Hematopoietic multipotent progenitor cell treated with erythropoietin and hydrocortisone succinate and interleukin-3 and kit ligand, for 4 days (in vitro differentiated cells): Measurements from ENCODE around the gene SRSF9.
"Not testable (repeated sequence)": the region's sequence is repeated elsewhere in the genome, so short reads cannot be mapped to it uniquely, and the experiment has no call there.

ENCODE experiments used
- DNase-seq: peaks from one replicate; pipeline ENCODE4 v3.0.0-alpha.2; 2015

Gene SRSF9

DNA sequence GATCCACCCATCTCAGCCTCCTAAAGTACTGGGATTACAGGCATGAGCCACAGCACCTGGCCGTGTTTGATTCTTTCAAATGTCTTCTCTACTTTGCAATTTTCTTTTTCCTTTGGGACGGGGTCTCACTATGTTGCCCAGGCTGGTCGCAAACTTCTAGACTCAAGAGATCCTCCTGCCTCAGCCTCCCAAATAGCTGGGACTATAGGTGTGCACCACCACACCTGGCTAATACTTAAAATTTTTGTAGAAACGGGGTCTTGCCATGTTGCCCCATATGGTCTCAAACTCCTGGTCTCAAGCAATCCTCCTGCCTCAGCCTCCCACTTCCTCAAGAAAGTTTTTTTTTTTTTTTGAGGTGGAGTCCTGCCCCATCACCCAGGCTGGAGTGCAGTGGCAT lies 21.6 kb downstream of the SRSF9 start:
- DNase-seq: no peak

DNA sequence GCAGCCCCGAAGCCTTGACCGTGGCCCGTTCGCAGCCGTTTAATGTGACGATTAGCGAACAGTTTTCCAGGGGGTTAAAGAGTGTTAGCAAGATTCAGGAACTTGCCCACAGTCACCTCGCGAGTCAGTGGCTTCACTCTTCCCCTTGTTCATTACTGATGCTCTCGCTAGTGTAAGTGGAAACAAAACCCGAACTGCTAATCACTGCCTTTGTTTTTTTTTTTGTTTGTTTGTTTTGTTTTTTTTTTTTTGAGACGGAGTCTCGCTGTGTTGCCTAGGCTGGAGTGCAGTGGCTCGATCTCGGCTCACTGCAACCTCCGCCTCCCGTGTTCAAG lies 22.7 kb downstream of the SRSF9 start:
- not testable (repeated sequence) for DNase-seq

DNA sequence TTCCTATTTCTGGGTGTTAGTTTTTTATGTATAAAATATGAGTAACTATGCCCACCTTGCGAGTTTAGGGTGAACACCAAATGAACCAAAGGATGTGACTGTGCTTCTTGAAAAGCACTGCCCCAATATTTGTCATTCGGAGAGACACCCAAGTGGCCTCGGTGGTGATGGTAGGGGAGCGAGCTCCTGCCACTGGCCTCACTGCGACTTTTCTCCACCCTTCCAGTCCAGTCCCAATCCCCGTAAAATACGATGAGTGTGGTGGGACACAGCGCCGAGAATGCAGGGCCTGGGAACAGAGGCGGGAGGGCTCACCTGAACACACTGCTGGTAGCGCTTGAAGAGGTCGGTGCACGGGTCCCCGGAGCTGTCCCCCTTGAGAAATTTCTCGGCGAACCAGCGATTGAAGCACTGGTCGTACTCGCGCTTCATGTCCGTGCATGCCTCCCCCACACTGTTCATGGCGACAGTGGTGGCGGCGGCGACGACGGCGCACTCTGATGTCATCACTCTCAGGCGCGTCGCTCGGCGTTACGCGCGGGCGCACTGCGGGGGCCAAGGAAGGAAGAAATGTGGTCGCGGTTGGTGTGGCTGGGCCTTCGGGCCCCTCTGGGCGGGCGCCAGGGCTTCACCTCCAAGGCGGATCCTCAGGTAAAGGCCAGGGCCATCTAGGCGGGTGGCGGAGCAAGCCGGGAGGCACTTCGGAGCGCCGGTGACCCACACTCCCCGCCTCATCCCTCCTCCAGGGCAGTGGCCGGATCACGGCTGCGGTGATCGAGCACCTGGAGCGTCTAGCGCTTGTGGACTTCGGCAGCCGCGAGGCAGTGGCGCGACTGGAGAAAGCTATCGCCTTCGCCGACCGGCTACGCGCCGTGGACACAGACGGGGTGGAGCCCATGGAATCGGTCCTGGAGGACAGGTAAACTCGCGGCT lies 23.4 kb downstream of the SRSF9 start, which contains the start of the genes GATC and TRIAP1:
Gene GATC (plus strand): TSS at position 534 of the 933 bp plus-strand sequence. CDS start 37 bp downstream, at position 571.
Gene TRIAP1 (minus strand): TSS at position 474 of the 933 bp plus-strand sequence. CDS start 12 bp downstream, at position 462.
- peak; percentile 93 for DNase-seq

DNA sequence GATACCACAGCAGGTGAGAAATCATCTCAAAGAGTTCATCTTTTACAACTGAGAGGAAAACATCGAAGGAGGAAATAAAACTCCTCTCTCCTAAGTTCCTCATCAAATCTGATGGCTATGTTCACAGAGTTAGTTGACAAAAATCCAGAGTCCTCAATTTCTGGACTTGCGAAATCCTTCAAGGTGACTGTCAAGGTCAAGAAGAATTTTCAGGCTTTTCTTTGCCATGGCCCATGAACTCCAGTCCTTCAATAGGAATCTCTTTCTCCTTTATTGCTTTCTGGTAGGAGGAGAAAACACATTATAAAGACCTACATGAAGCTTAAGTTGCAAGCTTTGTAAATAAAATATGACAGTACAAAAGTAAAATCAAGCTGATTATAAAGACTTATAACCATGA lies 24.9 kb downstream of the SRSF9 start:
- DNase-seq: no peak

DNA sequence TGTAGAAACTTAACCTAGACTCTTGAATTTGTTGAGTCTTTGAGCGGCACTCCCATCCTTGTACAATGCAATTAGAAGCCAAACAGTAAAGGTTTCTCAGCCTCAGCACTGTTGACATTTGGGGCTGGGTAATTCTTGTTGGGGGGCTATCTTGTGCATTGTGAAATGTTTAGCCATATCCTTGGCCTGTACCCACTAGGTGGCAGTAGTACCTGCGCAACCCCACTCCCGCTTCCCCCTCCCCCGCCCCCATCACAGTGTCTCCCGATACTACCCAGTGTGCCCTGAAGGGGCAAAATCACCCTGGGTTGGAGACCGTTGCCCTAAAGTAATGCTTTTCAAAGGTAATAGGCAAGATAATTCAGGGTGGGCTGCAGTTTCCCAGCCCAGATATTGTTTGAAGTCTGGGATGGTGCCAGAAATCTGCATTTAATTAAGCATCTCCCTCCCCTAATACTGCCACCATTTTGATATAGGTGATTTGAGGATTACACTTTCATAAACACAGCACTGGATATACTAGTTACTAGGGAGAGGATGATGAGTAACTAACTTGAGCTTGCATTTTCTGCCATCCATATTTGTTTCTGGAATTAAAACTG lies 29.8 kb downstream of the SRSF9 start:
- peak; percentile 94 for DNase-seq

DNA sequence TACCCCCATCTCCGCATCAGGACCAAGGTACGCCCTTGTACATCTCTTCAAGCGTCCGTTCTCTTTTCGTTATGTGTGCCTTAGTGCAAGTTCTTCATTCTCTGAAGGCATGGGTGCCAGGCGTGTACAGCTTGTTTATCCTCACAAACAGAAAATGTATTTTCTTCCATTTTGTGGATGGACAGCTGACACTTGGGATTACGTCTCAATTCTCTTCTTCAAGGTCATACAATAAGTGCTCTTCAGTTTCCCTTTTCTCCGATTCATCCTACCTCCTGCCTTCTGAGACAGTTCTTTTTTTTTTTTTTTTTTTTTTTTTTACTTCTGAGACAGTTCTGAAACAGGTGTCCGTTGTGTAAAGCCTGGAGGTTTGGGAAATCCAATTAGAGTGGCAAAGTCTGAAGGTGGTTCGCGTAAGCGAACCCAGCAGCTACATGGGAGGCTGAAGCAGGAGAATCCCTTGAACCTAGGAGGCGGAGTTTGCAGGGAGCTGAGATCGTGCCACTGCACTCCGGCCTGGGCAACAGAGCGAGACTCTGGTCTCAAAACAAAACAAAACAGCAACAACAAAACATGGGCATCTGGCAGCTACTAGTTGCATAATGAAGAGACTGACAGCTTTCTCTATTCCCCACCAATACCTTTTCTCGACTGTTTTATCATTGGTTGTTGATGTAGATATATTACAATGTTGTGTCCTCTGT lies 30.9 kb downstream of the SRSF9 start:
- no peak for DNase-seq

DNA sequence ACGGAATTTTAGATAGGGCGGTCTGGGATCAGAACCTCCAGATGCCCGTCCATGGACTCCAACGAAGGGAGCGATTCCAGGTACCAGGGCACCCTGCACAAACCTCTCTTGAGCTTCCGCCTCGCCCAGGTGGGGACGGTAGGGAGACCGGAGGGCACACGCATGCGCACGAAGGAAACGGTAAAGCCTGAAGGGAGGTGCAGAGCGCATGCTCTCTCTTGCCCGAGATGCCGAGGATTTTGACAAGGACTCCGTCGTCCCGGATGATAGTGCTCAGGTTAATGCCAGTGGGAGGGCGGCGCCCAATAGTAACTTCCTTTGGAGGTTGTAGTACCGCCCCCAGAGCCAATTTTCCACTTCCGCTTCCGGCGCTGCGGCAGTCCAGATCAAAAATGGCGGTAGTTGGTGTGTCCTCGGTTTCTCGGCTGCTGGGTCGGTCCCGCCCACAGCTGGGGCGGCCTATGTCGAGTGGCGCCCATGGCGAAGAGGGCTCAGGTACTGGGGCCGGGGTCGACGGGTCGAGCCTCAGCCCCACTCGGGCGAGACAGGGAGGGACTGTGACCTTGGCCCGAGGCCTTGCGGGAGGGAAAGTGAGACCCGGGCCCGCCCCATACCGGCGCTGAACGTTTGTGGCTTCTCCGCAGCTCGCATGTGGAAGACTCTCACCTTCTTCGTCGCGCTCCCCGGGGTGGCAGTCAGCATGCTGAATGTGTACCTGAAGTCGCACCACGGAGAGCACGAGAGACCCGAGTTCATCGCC lies 31.6 kb downstream of the SRSF9 start, which contains the start of gene COX6A1:
Gene COX6A1 (plus strand): TSS at position 379 of the 760 bp plus-strand sequence. CDS start 14 bp downstream, at position 393.
- DNase-seq: peak; percentile 100

DNA sequence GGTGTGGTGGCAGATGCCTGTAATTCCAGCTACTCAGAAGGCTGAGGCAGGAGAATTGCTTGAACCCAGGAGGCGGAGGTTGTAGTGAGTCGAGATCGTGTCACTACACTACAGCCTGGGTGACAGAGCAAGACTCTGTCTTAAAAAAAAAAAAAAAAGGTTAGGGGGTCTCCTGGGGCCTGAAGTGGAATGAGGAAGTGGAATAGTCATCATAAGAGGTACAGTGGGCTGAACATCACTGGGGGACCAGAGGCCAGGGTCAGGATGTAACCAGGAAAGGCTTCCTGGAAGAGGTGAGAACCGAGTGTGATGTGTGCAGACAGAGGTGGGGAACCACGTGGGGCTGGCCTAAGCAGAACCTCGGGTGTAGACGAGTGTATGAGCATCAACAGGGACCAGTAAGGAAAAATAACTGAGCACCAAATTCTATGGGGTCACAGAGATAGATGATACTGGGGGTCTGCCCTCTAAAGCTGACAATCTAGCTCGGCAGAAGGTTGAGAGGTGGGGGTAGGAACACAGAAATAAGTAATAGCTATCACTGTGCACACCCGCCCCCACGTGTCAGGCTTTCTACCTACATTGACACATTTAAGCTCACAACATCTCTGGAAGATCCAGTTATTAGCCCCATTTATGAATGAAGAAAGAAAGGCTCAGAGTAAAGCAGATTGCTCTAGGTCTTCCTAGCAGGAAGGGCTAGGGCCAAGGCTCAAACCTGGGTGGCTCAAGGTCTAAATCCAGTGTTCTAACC lies 36.6 kb downstream of the SRSF9 start:
- no peak for DNase-seq

DNA sequence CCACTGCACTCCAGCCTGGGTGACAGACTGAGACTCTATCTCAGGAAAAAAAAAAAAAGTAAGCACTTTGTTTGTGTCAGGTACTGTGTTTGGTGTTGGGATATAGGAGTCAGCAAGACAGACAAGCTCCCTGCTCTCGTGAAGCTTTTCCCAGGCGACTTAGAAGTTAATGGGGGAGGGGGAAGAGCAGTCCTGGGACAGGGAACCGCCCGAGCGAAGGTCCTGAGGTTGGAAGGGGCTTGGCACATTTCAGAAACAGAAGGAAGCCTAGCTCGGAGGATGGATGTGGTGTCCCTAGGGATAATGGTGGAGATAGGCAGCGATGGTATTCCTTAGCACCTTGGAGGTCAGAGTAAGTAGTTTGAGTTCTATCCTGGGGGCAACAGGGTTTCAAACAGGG lies 40.2 kb downstream of the SRSF9 start:
- no peak for DNase-seq

DNA sequence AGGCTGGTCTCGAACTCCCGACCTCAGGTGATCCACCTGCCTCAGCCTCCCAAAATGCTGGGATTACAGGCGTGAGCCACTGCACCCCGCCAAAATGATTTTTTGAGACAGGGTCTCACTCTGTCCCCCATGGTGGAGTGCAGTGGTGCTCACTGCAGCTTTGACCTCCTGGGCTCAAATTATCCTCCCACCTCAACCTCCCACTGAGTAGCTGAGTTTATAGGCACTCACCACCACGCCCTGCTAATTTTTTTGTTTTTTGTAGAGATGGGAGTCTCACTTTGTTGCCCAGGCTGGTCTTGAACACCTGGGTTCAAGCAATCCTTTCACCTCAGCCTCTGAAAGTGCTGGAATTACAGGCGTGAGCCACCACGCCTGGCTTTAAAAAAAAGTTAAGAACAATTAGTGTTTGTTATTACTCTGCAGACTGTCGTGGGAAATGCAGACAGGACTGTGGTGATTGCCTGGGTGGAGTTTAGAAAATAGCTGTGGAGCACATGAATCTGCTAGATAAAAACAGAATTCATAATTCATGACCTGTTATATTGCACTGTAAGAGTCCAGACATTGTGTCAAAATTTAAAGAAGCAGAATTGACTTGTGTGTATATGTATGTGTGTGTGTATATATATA lies 40.8 kb downstream of the SRSF9 start:
- no peak for DNase-seq

DNA sequence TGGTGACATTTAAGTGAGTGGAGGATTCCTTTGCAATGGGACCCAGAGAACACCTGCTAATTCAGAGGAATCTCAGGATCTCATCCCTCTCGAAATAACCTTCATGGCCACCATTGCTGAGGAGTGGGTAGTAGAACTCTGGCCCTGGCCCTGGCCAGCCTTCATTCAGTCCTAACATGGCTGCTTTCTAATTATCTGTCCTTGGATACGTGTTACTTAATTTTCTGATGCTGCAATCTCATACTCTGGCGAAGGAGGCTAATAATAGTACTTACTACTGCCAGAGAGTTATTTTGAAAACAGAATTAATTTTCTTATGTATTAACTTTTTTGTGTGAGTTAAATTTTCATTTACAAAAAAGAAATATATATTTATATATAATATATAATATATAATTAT lies 43.8 kb downstream of the SRSF9 start:
- DNase-seq: no peak

DNA sequence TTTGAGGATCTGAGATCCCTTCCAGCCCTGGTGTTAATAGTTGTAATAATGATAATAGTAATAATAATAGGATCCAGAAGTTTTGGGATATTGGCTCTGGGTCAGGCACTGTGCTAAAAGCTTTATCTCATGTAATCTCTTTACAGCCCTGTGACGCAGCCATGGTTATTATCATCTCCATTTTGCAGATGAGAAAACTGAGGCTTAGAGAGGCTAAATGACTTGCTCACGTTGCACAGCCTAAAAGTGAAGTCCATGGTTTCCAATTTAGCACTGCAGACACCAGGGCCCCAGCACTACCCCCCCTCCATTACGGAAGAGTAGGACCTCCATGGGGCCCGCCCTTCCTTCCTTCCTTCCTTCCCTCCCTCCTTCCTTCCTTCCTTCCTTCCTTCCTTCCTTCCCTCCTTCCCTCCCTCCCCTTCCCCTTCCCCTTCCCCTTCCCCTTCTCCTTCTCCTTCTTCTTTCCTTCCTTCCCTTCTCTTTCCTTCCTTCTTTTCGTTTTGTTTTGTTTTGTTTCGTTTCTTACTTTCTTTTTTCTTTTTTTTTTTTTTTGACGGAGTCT lies 46.6 kb downstream of the SRSF9 start:
- no peak for DNase-seq

DNA sequence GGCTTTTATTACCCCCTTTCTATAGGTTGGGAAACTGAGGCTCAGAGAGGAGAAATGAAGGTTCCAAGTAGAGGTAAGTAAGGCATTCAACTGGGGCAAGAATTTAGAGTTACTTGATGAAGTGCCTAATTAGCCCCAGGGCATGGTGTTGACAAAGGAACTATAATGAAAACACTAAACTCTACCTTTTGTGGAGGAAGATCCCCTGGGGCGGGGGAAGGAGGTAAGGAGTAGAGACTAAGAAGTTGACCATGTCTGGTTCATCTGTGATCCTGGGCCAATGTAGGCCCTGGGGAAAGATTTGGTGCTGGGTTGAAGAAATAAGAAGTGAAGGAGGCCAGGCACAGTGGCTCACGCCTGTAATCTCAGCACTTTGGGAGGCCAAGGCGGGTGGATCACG lies 47.8 kb downstream of the SRSF9 start:
- DNase-seq: no peak

DNA sequence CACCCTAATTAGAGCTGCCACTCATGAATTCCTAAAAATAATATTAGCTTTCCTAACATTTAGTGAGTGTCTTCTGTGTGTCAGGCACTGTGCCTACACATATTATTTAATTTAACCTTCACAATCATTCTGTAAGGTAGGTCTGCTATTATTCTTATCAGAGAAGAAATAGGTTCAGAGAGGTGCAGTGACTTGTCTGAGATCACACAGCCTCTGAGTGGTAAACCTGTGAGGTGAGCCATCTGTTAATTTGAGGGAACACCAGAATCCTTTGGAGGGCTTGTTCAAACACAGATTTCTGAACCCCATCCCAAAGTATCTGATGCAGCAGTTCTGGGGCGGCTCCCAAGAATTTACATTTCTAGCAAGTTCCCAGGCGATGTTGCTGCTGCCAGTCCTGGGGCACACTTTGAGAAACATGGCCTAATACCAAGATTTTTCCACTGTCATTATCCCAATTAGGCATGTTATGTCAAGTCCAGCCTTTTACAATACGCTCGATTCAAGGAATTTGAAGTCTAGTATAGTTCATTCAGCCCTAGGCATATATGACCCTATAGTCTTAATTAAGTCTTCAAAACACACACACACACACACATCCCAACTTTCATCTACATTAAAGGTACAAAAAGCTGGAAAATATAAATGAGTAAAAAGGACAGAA lies 51.5 kb downstream of the SRSF9 start:
- DNase-seq: no peak

DNA sequence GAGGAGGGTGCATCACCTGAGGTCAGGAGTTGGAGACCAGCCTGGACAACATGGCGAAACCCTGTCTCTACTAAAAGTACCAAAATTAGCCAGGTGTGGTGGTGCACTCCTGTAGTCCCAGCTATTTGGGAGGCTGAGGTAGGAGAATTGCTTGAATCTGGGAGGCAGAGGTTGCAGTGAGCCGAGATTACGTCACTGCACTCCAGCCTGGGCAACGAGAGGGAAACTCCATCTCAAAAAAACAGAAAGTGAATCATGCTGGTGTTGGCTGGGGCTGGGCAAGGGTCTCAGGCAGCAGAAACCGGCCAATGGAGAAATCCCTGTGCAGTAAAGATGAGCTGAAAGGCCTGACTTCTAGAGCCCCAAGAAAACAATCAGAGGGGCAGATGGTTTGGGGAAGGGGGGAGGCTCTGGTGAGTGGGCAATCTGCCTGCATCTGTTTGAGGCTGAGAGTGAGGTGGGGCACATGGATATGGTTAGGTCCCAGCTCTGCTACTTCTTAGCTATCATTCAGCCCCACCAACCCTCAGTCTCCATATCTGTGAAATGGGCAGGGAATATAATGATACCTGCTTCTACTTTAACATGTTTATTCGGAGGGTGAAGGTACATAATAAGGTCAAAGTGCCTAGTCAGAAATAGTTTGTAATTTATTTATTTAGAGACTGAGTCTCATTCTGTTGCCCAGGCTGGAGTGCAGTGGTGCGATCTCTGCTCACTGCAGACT lies 52.9 kb downstream of the SRSF9 start:
- DNase-seq: no peak

DNA sequence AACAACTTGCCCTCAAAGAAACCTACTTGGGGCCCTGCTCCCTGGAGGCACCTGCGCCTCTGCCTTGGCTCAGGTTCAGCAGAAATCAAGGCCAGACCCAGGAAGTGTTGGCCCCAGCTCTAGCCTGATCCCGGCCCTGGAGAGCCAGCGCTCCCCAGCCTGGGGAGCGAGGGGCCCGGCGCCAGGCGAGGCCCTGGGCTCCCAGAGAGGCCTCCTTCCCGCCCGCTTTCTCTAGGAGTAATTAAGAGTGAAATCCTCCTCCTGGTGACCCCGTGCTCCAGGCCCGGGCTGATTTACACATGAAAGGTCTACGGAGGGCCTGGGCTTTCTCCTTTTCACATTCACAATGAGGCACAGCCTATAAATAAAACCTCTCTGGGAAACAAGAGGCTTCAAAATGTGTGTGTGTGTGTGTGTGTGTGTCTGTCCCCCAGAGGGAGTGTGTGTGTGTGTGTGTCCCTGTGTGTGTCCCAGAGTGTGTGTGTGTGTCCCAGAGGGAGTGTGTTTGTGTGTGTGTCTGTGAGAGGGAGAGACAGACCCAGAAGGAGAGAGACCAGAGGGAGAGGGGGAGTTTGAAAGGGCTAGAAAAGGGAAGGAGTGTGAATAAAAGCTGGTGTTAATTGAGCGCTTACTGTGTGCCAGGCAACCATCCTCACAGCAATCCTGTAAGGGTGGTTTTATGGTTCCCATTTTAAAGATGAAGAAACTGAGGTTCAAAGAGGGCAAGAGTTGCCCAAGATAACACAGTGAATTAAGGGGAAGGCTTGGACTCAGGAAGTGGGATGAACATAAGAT lies 55.5 kb downstream of the SRSF9 start:
- DNase-seq: no peak

DNA sequence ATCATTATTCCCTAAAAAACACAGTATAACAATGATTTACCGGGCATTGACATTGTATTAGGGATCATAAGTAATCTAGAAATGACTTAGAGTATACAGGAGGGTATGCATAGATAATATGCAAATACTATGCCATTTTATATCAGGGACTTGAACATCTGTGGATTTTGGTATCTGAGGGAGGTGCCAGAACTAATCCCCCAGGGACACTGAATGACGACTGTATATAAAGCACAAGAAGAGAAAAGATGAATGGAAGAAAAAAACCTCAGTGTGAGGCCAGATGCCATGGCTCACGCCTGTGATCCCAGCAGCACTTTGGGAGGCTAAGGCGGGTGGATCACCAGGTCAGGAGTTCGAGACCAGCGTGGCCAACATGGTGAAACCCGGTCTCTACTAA lies 57.1 kb downstream of the SRSF9 start:
- DNase-seq: no peak
